Stimulated activated CD8-positive, alpha-beta memory T cell treated with anti-CD3 and anti-CD28 coated beads, Interleukin-15, amount 100 ng/mL, for 24 hours (primary cell): Measurements from ENCODE around the gene NEK8.
A peak's percentile ranks its signal among the peaks of the same experiment; 100 is the strongest.
"Not testable (repeated sequence)": the region's sequence is repeated elsewhere in the genome, so short reads cannot be mapped to it uniquely, and the experiment has no call there.

ENCODE experiments used
- DNase-seq: peaks from one replicate; pipeline ENCODE4 v3.0.0-alpha.2; 2020; ENCODE audit warnings: low read depth

Gene NEK8

GRCh38 chr17:28725660-28726225, 2.8 kb upstream of the NEK8 start:
- no peak for DNase-seq

GRCh38 chr17:28726226-28726626, 2.4 kb upstream of the NEK8 start, which contains the start of gene TLCD1:
TLCD1 (minus strand) TSS chr17:28726233; CDS start chr17:28726097, 136 bp downstream.
- DNase-seq, result no peak

DNA sequence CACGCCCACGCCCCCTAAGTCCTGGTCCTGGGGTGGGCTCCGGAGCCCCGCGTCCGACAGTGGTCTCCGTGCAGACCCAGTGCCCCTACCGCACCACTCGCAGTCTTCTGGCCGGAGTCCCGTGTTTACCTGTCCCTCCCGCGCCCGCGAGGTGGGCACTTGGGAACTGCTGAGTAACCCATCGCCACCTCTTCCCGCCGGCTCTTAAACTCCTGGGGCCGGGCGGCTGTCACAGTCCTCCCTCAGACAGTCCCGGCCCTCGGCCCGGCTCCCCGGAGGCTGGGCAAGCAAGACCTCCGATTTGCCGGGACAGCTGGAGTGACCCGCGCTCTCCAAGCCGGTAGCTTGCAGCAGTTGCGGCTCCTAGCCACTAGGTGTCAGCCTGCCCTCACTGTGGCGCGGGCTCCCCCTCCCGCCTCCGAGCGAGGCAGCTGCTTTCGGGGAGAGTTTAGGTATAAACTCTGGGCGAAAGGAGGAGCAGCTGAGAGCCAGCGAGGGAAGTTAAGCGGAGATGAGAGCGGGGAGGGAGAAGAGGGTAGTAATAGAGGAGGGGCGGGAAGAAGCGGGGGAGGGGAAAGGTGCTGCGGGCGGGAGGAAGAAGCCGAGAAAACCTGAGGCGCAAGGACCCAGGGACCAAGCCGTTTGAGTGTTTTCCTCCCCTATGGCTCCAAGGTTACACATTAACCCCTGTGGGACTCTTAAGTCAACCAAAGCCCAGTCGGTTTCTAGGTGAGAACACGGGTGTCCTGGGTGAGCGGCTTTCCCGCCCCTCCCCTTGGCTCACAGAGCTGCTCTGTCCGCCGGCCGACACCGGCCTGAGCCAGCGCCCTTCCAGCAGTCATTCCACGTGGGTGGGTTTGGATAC, 1.7 kb upstream of the NEK8 start:
- DNase-seq, result peak; percentile 68

DNA sequence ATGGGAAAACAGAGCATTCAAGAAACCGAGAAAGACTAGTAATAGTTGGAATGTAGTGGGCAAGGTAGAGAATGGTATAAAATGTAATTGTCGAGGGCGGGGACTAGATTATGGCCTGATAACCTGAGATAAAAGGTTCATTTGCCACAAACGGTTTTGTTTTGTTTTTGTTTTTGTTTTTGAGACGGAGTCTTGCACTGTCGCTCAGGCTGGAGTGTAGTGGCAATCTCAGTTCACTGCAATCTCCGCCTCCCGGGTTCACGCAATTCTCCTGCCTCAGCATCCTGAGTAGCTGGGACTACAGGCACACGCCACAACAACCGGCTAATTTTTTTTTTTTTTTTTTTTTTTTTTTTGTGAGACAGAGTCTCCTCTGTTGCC, 1.4 kb downstream of the NEK8 start:
- no peak for DNase-seq

- no peak for DNase-seq
Measured at GRCh38 chr17:28733346-28733745, 4.8 kb downstream of the NEK8 start.

- DNase-seq, result no peak
Measured at GRCh38 chr17:28734712-28735241, 6.2 kb downstream of the NEK8 start.

GRCh38 chr17:28735242-28735722, 6.7 kb downstream of the NEK8 start:
- no peak for DNase-seq

DNA sequence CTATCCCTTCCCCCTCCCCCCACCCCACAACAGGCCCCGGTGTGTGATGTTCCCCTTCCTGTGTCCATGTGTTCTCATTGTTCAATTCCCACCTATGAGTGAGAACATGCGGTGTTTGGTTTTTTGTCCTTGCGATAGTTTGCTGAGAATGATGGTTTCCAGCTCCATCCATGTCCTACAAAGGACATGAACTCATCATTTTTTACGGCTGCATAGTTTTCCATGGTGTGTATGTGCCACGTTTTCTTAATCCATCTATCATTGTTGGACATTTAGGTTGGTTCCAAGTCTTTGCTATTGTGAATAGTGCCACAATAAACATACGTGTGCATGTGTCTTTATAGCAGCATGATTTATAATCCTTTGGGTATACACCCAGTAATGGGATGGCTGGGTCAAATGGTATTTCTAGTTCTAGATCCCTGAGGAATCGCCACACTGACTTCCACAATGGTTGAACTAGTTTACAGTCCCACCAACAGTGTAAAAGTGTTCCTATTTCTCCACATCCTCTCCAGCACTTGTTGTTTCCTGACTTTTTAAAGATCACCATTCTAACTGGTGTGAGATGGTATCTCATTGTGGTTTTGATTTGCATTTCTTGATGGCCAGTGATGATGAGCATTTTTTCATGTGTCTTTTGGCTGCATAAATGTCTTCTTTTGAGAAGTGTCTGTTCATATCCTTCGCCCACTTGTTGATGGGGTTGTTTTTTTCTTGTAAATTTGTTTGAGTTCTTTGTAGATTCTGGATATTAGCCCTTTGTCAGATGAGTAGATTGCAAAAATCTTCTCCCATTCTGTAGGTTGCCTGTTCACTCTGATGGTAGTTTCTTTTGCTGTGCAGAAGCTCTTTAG, 7.6 kb downstream of the NEK8 start:
- not testable (repeated sequence) for DNase-seq

DNA sequence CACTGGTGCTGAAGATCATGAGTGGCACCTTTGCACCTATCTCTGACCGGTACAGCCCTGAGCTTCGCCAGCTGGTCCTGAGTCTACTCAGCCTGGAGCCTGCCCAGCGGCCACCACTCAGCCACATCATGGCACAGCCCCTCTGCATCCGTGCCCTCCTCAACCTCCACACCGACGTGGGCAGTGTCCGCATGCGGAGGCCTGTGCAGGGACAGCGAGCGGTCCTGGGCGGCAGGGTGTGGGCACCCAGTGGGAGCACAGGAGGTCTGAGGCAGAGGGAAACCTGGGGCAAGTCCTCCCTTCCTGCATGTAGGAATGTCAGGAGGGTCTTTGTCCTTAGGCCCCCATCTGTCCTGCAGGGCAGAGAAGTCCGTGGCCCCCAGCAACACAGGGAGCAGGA, 8.7 kb downstream of the NEK8 start:
- no peak for DNase-seq

- no peak for DNase-seq
Measured at GRCh38 chr17:28737770-28738679, 9.4 kb downstream of the NEK8 start.

DNA sequence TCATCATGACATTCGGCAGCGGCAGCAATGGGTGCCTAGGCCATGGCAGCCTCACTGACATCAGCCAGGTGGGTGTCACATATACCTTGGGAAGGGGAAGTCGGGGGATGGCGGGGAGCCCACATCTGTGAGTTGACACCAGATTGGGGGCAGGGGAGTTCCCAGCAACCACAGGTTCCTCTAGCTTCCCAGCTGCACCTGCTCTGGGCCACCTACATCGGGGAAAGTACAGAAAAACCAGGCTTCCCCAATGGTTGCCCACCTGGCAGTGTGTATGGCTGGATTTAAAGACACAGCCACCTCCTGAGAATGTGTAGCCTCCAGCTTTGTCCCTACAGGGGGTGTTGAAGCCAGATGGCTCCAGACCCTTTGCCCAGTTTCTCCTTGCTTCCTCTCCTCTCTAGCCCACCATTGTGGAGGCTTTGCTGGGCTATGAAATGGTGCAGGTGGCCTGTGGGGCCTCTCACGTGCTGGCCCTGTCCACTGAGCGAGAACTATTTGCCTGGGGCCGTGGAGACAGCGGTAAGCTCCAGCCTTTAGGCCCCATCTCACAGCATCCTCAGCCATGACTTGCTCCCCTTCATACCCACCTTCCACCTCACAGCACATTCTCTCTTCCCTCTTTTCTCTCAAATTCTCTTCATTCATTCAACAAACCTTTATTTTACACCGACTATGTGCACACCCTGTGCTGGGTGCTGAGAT, 10.2 kb downstream of the NEK8 start:
- DNase-seq, result no peak

DNA sequence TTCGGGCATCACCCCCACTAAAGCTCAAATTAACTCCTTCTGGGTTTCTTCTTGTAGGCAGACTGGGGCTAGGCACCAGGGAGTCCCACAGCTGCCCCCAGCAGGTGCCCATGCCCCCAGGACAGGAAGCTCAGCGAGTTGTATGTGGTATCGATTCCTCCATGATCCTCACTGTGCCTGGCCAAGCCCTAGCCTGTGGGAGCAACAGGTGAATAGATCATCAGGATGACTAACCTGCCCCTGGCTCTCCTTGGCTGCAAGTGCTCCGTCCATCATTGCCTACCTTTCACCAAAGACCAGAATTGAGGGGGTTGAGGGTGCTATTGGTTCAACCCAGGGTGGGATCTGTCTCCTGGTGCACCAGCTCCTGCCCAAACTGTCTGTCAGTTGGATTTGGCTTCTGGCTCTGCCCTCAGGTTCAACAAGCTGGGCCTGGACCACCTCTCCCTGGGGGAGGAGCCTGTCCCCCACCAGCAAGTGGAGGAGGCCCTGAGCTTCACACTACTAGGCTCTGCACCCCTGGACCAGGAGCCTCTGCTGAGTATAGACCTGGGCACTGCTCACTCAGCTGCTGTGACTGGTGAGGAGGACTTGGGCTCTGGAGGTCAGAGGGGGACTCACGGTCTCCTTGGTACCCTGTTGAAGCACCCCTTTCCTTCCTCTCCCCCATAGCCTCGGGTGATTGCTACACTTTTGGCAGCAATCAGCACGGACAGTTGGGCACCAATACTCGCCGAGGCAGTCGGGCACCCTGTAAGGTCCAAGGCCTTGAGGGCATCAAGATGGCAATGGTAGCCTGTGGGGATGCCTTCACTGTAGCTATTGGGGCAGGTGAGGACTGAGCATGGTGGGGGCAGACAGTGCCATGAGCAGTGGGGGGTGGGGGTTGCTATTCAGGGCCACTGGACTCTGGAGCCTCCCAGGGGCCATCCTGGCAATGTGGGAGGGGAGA, 12.1 kb downstream of the NEK8 start:
- no peak for DNase-seq

DNA sequence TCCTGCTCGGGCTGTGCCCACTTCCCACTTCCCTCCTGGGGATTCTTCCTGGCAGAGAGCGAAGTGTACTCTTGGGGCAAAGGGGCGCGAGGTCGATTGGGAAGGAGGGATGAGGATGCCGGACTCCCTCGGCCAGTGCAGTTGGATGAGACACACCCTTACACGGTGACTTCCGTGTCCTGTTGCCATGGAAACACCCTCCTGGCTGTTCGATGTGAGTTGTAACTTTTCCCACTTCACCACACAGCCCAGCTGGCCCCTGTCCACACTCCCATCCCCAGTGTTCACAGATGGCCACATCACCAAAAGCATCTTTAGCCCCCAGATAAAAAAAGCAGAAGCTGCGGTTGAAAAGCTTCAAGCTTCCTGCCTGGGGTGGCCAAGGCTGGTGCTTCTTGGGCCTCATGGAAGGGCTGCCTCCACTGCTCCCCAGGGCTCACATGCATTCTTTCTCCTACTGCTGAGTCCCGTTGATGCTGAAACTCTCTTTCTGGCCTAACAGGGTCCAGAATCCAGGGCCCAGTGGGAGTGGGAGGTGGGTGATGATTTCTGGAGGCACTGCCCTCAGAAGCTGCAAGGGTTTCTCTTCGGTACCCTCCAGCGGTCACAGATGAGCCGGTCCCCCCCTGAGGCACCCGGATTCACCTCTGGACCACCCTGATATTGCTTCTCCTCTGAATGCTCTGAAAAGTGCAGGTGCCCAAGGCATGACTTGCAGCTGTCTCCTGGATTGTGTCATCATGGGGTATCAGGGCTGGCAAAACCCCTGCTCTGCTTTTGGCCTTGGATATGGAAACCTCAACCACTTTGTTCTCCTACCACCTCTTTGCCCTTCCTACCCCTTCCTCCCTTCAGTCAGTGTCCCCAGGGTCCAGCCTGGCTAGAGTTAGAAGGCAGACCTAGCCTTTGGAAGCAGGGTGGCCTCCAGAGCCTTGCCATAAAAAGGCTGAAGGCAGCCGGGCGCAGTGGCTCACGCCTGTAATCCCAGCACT, 13.1 kb downstream of the NEK8 start:
- DNase-seq, result no peak

DNA sequence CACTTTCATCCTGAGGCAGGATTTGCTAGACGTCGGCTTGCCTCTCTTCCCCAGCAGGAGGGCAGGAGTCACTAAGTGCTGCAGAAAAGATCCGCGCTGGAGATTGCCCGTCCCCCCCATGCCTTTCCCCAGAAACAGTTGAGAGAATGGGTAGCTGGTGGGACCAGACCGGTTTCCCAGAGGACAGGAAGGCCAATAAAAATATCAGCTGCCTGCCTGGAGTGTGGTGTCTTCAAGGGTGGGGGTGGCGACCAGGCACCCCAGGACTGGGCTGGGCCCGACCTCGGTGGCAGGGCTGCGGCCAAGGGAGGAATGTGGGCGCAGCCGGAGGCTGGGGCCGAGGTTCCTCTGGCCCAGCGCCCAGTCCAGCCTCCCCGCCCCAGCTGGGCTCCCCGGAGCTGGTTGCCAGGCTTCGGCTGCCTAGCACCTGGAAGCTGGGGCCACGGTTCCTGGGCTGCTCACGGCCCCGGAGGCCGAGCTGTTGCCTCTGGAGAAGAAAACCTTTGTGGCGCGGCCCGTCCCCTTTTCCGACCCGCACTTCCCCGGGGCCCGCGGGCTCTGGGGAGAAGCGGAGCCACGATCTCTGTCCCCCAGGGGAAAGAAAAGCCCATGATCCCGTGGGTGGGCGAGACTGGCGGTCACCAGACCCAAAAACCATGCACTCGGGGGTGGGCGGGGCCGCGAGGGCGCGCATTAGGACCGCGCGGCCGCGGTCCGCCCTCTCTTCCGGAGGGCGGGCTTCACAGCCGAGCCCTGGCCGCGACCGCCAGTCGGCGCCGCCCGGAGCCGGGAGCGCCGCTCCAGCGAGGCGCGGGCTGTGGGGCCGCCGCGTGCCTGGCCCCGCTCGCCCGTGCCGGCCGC, 14.9 kb downstream of the NEK8 start, which contains the start of gene TRAF4:
TSS of gene TRAF4 (plus strand) at position 769 of the 861 bp plus-strand sequence. CDS start 102 bp downstream, outside the sequence.
- DNase-seq, result peak; percentile 56

DNA sequence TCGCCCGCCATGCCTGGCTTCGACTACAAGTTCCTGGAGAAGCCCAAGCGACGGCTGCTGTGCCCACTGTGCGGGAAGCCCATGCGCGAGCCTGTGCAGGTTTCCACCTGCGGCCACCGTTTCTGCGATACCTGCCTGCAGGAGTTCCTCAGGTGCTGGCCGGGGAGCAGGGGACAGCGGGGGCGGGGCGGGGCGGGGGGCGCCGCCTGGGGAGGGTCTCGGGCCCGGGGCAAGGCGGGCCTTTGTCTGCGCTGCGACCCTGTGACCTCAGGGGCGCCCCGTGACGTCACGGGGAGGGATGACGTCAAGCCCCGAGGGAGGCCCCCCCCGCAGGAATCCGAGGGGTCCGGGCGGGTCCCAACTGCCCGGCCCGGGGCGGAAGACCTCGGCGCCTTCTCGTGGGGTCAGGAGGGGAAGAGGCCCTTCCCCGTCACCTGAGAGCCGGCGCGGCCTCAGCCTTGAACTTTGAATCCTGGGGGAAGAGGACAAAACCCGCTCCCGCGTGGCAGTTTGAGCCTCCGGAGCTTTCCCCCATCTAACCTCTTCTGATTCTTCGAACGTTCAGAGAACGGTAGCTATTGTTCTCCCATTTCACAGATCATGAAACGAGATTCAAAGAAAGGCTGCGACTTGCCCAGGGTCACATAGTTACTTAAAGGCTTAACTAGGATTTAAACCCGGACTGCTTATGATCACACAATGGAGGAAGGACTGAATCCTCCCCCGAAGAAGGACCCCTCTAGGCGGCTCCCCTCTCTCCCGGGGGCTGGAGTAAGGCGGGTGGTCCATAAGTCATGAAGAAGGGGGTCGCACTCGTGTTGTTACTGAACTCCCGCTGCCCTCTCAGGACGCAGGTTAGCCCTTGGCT, 15.8 kb downstream of the NEK8 start:
- DNase-seq, result peak; percentile 60
